Upper lobe of left lung (tissue), 6 donors: Measurements from ENCODE around the gene TBC1D9B. TPM values are rescaled to one million over a fixed set of nuclear protein-coding genes. Genes with fewer than 3 reads are reported as not detected.
A peak's percentile ranks its signal among the peaks of the same experiment; 100 is the strongest.
"Not testable (repeated sequence)": the region's sequence is repeated elsewhere in the genome, so short reads cannot be mapped to it uniquely, and the experiment has no call there.

Experiments
- ATAC-seq, 2 donors: fragments of 200-7000 bp; cut with Tn5 transposase; one replicate each; pipeline ENCODE4 v1.9.1; 2022; ENCODE audit warnings: mild to moderate bottlenecking in 2 of 2, moderate library complexity in 2 of 2; ENCODE audit not compliant: low FRiP score in 2 of 2
- DNase-seq, 2 donors: peaks; one replicate each; pipeline ENCODE4 v3.0.0-alpha.2; 2019 to 2020
- H3K27ac ChIP-seq, 4 donors: fragments of 200-600 bp; sonication (generic); one replicate each; pipeline ENCODE4 v1.5.1; 2016 to 2019
- H3K27me3 ChIP-seq, 4 donors: fragments of 200-600 bp; sonication (generic); one replicate each; pipeline ENCODE4 v1.5.1; 2017 to 2019
- H3K36me3 ChIP-seq, 4 donors: fragments of 200-600 bp; sonication (generic); one replicate each; pipeline ENCODE4 v1.5.1; 2016 to 2019
- H3K4me1 ChIP-seq, 4 donors: fragments of 200-600 bp; sonication (generic); one replicate each; pipeline ENCODE4 v1.5.1; 2018 to 2019
- H3K4me3 ChIP-seq, 4 donors: fragments of 200-600 bp; sonication (generic); one replicate each; pipeline ENCODE4 v1.5.1; 2017 to 2019; ENCODE audit warnings: mild to moderate bottlenecking in 2 of 4, moderate library complexity in 1 of 4
- H3K9me3 ChIP-seq, 4 donors: fragments of 200-600 bp; sonication (generic); one replicate each; pipeline ENCODE4 v1.5.1; 2018 to 2019
- EP300 ChIP-seq, 4 donors: sonication (generic); formaldehyde crosslinking; IDR thresholded peaks; one replicate each; pipeline ENCODE4 v1.5.1; 2017; ENCODE audit warnings: antibody characterized with exemption in 4 of 4, control low read depth in 2 of 4
- POLR2A ChIP-seq, 4 donors: fragments of 450-650 bp; IDR thresholded peaks; one replicate each; pipeline ENCODE4 v1.5.1; 2016 to 2017; ENCODE audit warnings: antibody characterized with exemption in 4 of 4, mild to moderate bottlenecking in 2 of 4
- POLR2AphosphoS5 ChIP-seq, 2 donors: sonication (generic); formaldehyde crosslinking; IDR thresholded peaks; one replicate each; pipeline ENCODE4 v1.5.1; 2017; ENCODE audit warnings: antibody characterized with exemption in 2 of 2
- WGBS, 2 donors: methylation state at CpG; one replicate each; pipeline ENCODE4 v1.1.5; 2017 to 2018; 5-methylcytosine and 5-hydroxymethylcytosine counted together
- total RNA-seq, 6 donors: library from RNA; depleted of rRNA in 4 of 6; stranded (reverse); fragments of >200 nt in 4 of 6; gene quantifications; one replicate each; pipeline versions ENCODE4 v1.1.0 to v1.2.1, GENCODE V29; 2016 to 2021
- TF ChIP-seq, protein P1 (sequence below), 6 experiments: fragments of 450-650 bp in 4 of 6; fragments of 200-600 bp in 2 of 6; sonication (generic) in 2 of 6; IDR thresholded peaks; one replicate each; pipeline ENCODE4 v1.5.1; 2016 to 2019; ENCODE audit warnings: antibody characterized with exemption in 6 of 6
- donor health status: DM: no; HTN: no; CAD: no; lungs with moderate emphysema.
- donor health status: DM: no; HTN: yes; CAD: no; lungs with severe emphysema.

The TBC1D9B gene
- total RNA-seq, 6 donors from 2014 or later, result 66.4 to 228 (median 110) TPM

DNA sequence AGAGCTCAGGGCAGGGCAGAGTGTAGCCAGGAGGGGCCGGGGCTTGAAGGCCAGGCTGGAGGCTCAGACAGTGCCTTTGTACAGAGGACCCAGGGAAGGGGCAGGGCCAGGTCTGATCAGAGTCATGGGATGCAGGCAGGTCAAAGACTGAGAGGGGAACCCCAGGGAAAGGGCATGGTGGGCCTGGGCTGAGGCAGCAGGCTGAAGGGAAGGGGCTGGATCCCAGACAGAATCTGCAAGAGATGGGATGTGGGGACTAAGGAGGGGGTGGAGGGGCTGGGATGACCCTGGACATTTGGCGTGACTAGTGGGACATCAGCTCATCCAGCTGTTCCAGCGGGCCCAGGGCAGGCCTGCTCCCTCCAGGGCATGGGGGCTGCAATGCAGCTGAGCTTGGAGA lies 33.6 kb downstream of the TBC1D9B start:
- no peaks in the 10 kb centered on the region for H3K9me3 ChIP-seq
- no peaks in the 10 kb centered on the region for H3K27me3 ChIP-seq
- ATAC-seq (no peak), DNase-seq (no peak)
- H3K4me3 ChIP-seq, result no peak overlapping the region
- peaks cover 12 to 95% (median 73%) of the 10 kb centered on the region in 4 donors for H3K36me3 ChIP-seq
- WGBS, 2 donors, result 88 to 90% methylated on average over 2 to 3 of the region's 3 CpGs
- no peak overlapping the region for H3K27ac ChIP-seq
- no peaks in the 10 kb centered on the region for H3K4me1 ChIP-seq
- TF ChIP-seq EP300 (IDR thresholded peaks at IDR 0.05) (no peak), POLR2A (IDR thresholded peaks at IDR 0.05) (no peak), POLR2AphosphoS5 (IDR thresholded peaks at IDR 0.05) (no peak)
- TF ChIP-seq, protein P1, sequence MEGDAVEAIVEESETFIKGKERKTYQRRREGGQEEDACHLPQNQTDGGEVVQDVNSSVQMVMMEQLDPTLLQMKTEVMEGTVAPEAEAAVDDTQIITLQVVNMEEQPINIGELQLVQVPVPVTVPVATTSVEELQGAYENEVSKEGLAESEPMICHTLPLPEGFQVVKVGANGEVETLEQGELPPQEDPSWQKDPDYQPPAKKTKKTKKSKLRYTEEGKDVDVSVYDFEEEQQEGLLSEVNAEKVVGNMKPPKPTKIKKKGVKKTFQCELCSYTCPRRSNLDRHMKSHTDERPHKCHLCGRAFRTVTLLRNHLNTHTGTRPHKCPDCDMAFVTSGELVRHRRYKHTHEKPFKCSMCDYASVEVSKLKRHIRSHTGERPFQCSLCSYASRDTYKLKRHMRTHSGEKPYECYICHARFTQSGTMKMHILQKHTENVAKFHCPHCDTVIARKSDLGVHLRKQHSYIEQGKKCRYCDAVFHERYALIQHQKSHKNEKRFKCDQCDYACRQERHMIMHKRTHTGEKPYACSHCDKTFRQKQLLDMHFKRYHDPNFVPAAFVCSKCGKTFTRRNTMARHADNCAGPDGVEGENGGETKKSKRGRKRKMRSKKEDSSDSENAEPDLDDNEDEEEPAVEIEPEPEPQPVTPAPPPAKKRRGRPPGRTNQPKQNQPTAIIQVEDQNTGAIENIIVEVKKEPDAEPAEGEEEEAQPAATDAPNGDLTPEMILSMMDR (IDR thresholded peaks at IDR 0.05), result no peak

DNA sequence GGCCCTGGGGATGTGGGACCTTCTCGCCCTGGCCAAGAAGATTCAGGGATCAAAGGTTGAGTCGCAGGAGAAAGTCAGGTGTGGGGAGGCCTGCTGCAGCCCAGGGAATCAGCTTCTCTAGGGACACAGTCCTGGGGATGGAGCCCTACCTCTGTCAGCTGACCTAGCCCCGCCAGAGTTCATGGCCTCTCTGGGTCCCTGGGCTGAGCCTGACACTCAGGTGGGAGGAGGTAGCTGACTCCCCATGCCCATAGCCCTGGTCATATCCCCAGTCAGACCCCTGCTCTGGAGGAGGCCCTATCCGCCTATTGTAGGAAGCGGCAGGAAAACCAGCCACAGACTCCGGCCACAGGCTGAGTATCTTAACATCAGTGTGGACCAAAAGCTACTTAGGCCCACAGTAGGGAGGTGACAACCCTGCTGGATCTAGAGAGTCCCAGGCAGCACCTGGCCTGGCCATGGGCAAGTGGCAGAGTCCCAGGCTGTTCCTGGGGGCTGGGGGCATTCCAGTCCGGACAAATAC lies 34.0 kb downstream of the TBC1D9B start:
- Histone ChIP-seq H3K36me3 (peaks cover 12 to 95% (median 74%) of the 10 kb centered on the region in 4 donors), H3K27me3 (no peaks in the 10 kb centered on the region), H3K27ac (no peak overlapping the region), H3K9me3 (no peaks in the 10 kb centered on the region), H3K4me1 (no peaks in the 10 kb centered on the region), H3K4me3 (no peak overlapping the region)
- TF ChIP-seq POLR2A (IDR thresholded peaks at IDR 0.05) (no peak), POLR2AphosphoS5 (IDR thresholded peaks at IDR 0.05) (no peak), EP300 (IDR thresholded peaks at IDR 0.05) (no peak)
- TF ChIP-seq, protein P1 (IDR thresholded peaks at IDR 0.05), result no peak
- DNase-seq (no peak), ATAC-seq (no peak)
- WGBS, 2 donors, result 93 to 96% methylated on average over 5 to 6 of the region's 7 CpGs

DNA sequence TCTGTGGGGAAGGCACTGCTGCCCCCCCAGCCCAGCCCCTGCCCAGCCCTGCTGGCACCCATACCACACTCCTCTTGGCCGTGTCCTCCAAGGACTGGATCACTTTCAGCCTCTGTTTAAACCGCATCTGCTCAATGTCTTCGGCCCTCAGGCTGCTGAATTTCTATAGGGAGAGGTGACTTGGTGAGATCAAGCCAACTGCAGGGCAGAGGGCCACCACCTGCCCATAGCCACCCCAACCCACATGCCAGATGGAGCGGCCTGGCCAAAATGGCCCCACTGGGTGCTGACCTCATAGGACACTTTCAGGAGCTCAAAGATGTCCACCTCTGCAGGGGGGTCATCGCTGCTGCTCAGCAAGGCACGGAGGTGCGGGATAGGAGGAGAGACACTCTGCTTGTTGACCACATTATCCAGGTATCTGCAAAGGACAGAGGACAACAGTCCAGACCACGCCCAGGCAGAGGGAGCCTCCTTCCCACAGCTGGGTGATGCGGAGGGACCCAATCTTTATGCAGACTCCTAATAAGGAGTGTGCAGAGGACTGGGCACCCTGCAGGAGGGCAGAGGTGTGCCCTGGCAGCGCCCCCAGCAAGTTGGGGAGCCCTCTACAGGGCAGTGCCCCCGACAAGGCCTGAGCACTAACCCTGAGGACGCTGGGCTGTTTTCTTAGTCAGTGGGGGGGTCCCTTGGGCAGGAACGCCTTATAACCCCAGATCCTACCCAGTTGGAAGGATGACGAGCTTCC lies 34.7 kb downstream of the TBC1D9B start:
- Histone ChIP-seq H3K9me3 (no peaks in the 10 kb centered on the region), H3K4me1 (no peaks in the 10 kb centered on the region), H3K4me3 (no peak overlapping the region), H3K27me3 (no peaks in the 10 kb centered on the region), H3K27ac (no peak overlapping the region), H3K36me3 (peaks cover 12 to 93% (median 73%) of the 10 kb centered on the region in 4 donors)
- no peak for DNase-seq
- no peak for ATAC-seq
- TF ChIP-seq, protein P1 (IDR thresholded peaks at IDR 0.05), result no peak
- TF ChIP-seq POLR2AphosphoS5 (IDR thresholded peaks at IDR 0.05) (no peak), POLR2A (IDR thresholded peaks at IDR 0.05) (no peak), EP300 (IDR thresholded peaks at IDR 0.05) (no peak)
- 95 to 97% methylated on average over 6 to 11 of the region's 14 CpGs for WGBS, 2 donors

DNA sequence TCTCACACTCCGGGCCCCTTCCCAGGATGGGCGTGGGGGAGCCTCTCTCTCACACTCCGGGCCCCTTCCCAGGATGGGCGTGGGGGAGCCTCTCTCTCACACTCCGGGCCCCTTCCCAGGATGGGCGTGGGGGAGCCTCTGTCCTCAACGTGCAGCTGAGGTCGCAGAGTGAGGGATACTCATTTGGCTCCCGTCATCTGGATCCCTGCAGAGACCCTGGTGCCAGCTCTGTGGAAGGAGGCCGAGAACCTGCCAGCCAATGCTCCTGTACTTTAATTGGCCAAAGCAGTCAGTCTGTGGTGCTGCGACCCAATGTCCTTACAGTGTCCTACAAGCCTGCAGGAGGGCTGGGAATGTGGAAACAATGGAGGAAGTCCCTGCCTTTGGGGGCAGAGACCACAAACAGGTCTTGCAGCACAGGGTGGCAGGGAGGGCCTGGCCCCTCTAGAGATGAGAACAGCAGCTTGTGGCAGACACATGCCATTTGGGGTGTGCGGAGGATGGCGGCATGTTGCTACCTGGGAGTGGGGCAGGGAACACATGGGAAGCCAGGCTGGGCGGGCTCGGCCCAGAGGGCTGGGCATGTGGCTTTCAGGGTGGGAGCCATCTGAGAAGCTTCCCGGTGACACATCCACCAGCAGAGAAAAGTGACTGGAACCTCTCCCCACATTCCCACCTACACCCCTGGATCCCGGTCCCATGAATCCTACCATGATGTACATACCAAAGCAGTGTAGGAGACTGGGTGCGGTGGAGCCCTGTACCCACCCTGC lies 35.5 kb downstream of the TBC1D9B start:
- Histone ChIP-seq H3K27me3 (no peaks in the 10 kb centered on the region), H3K27ac (no peak overlapping the region), H3K9me3 (no peaks in the 10 kb centered on the region), H3K4me1 (no peaks in the 10 kb centered on the region), H3K36me3 (peaks cover 12 to 93% (median 74%) of the 10 kb centered on the region in 4 donors), H3K4me3 (no peak overlapping the region)
- TF ChIP-seq, protein P1 (IDR thresholded peaks at IDR 0.05), result no peak
- TF ChIP-seq POLR2A (IDR thresholded peaks at IDR 0.05) (no peak), EP300 (IDR thresholded peaks at IDR 0.05) (no peak), POLR2AphosphoS5 (IDR thresholded peaks at IDR 0.05) (no peak)
- ATAC-seq (no peak), DNase-seq (no peak)
- 95 to 98% methylated on average over 7 to 13 of the region's 18 CpGs for WGBS, 2 donors

DNA sequence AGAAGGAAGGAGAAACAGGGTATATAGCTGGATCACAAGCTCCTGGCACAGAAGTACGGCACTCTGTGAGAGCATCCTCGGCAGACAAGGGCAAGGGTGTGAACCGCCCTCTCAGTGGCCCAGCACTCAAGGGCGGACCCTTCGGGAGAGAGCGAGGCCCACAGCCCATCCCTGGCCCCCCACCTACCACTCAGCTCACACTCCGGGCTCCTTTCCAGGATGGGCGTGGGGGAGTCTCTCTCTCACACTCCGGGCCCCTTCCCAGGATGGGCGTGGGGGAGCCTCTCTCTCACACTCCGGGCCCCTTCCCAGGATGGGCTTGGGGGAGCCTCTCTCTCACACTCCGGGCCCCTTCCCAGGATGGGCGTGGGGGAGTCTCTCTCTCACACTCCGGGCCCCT lies 36.2 kb downstream of the TBC1D9B start:
- ATAC-seq, result peak in 1 of 2 donors; percentile 30
- not testable (repeated sequence) for H3K9me3 ChIP-seq, H3K4me3 ChIP-seq, H3K4me1 ChIP-seq, DNase-seq, H3K27me3 ChIP-seq, H3K27ac ChIP-seq
- H3K36me3 ChIP-seq, result peaks cover 12 to 94% (median 78%) of the 10 kb centered on the region in 4 donors
- 94 to 95% methylated on average over 8 to 14 of the region's 14 CpGs for WGBS, 2 donors
